Transverse colon (tissue), 4 donors: ENCODE data around the gene MEN1.

ENCODE experiments used
- EP300 ChIP-seq: sonication (generic); formaldehyde crosslinking; IDR thresholded peaks from one replicate; pipeline ENCODE4 v1.6.1; 2017; ENCODE audit warnings: antibody characterized with exemption, low read depth
- POLR2A ChIP-seq: fragments of 450-650 bp; IDR thresholded peaks from one replicate; pipeline ENCODE4 v1.6.1; 2016; ENCODE audit warnings: antibody characterized with exemption, mild to moderate bottlenecking, moderate library complexity
- POLR2AphosphoS5 ChIP-seq, 3 donors: sonication (generic); formaldehyde crosslinking; IDR thresholded peaks; one replicate each; pipeline ENCODE4 v1.6.1; 2016; ENCODE audit warnings: antibody characterized with exemption in 3 of 3
- TF ChIP-seq, protein P1 (sequence below), 5 experiments: fragments of 200-600 bp in 3 of 5; fragments of 450-650 bp in 2 of 5; sonication (generic) in 3 of 5; IDR thresholded peaks; 1 replicate in 2 of 5; 2 replicates in 3 of 5; pipeline ENCODE4 v1.5.1; 2016 to 2017; ENCODE audit warnings: antibody characterized with exemption in 5 of 5, inconsistent platforms in 3 of 5, mild to moderate bottlenecking in 2 of 5, moderate library complexity in 1 of 5

DNA sequence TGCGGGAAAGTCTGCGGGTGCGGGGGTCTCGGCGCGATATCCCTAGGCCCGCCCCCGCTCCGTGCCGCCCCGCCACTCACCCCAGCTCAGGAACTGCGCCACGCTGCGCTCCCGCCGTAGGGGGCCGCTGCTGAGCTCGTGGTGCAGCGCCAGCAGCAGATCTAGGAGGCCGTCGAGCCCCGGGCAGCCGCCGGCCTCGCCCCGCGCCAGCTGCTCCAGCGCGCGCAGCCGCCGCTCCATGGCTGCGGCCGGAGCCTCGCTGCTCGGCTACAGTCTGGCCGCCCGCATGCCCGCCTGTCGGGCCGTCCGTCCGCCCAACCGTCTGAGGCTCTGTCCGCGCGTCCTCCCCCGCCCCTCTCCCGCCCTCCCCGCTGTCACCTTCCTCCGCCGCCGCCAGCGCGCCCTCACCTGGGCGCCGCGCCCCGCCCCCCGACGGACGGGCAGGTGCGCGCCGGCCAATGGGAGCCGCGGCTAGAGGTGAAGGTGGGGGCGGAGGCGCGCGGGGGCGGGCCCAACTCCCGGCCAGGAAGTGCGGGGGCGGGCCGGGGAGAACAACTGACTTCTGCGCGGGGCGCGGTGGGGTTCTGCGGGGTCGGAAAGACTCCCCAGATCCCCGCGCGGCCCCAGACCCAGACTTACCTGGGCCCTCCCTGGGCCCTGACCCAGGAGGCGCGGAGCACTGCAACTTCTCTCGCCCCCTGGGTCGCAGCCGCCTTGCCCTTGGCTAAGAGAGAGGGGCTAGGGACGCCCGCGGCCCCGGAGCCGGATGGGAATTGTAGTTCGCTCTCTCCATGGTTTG is 34.2 kb upstream of the MEN1 start, which contains the start of gene CDC42BPG:
- TF ChIP-seq, protein P1, sequence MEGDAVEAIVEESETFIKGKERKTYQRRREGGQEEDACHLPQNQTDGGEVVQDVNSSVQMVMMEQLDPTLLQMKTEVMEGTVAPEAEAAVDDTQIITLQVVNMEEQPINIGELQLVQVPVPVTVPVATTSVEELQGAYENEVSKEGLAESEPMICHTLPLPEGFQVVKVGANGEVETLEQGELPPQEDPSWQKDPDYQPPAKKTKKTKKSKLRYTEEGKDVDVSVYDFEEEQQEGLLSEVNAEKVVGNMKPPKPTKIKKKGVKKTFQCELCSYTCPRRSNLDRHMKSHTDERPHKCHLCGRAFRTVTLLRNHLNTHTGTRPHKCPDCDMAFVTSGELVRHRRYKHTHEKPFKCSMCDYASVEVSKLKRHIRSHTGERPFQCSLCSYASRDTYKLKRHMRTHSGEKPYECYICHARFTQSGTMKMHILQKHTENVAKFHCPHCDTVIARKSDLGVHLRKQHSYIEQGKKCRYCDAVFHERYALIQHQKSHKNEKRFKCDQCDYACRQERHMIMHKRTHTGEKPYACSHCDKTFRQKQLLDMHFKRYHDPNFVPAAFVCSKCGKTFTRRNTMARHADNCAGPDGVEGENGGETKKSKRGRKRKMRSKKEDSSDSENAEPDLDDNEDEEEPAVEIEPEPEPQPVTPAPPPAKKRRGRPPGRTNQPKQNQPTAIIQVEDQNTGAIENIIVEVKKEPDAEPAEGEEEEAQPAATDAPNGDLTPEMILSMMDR (IDR thresholded peaks at IDR 0.05), result peak; percentile 46 to 77 (median 61)
- peak; percentile 12 to 64 (median 58) for TF ChIP-seq POLR2AphosphoS5 (IDR thresholded peaks at IDR 0.05)
- peak; percentile 52 for TF ChIP-seq POLR2A
- no peak for TF ChIP-seq EP300
